Keratinocyte (primary cell): ENCODE measurements around the gene PITPNC1. TPM values are rescaled to one million over a fixed set of nuclear protein-coding genes. Genes with fewer than 3 reads are reported as not detected.

Source experiments
- DNase-seq: peaks from one replicate; pipeline ENCODE4 v3.0.0-alpha.2; 2011; ENCODE audit warnings: low read depth, missing footprints, low spot score
- FAIRE-seq: peaks from 2 replicates; lab custom pipeline; 2011; peaks lifted over from hg19 to GRCh38; lab: Jason Lieb, UNC
- H2AFZ ChIP-seq: 2 replicates; pipeline ENCODE4 v1.6.0; 2012; ENCODE audit warnings: low read length, control low read depth, inconsistent platforms; ENCODE audit not compliant: control insufficient read depth
- H3K27ac ChIP-seq: 2 replicates; pipeline ENCODE4 v1.5.1; 2011; ENCODE audit warnings: low read length; ENCODE audit not compliant: control insufficient read depth, insufficient read depth
- H3K27me3 ChIP-seq: 3 replicates; pipeline ENCODE4 v1.6.0; 2011; ENCODE audit warnings: low read length; ENCODE audit not compliant: control insufficient read depth, insufficient read depth; ENCODE audit errors: extremely low read depth
- H3K36me3 ChIP-seq, 2 experiments: 2 replicates in 1 of 2; 3 replicates in 1 of 2; pipeline ENCODE4 v1.5.1; 2011; ENCODE audit warnings: low read length in 2 of 2, mild to moderate bottlenecking in 1 of 2; ENCODE audit not compliant: control insufficient read depth in 2 of 2, insufficient read depth in 2 of 2; ENCODE audit errors: extremely low read depth in 1 of 2
- H3K4me1 ChIP-seq: 3 replicates; pipeline ENCODE4 v1.5.1; 2011; ENCODE audit warnings: low read length; ENCODE audit not compliant: control insufficient read depth, insufficient read depth; ENCODE audit errors: extremely low read depth
- H3K4me2 ChIP-seq: 3 replicates; pipeline ENCODE4 v1.6.0; 2011; ENCODE audit warnings: low read depth, low read length; ENCODE audit not compliant: control insufficient read depth, insufficient read depth; ENCODE audit errors: extremely low read depth
- H3K4me3 ChIP-seq, 3 experiments: fragments of 200-600 bp in 1 of 3; sonication (generic) in 1 of 3; 2 replicates in 2 of 3; 3 replicates in 1 of 3; pipeline ENCODE4 v1.5.1; 2011 to 2016; ENCODE audit warnings: low read length in 3 of 3, mild to moderate bottlenecking in 3 of 3, control low read depth in 2 of 3, inconsistent platforms in 1 of 3, low read depth in 1 of 3, mixed read lengths in 1 of 3, mixed run types in 1 of 3, moderate library complexity in 1 of 3; ENCODE audit not compliant: control insufficient read depth in 2 of 3, insufficient read depth in 2 of 3; ENCODE audit errors: extremely low read depth in 1 of 3
- H3K79me2 ChIP-seq: 2 replicates; pipeline ENCODE4 v1.6.0; 2012; ENCODE audit warnings: low read length; ENCODE audit not compliant: control insufficient read depth, insufficient read depth
- H3K9ac ChIP-seq: 3 replicates; pipeline ENCODE4 v1.6.0; 2011; ENCODE audit warnings: low read length; ENCODE audit not compliant: control insufficient read depth, insufficient read depth; ENCODE audit errors: extremely low read depth
- H3K9me1 ChIP-seq: 3 replicates; pipeline ENCODE4 v1.6.0; 2011; ENCODE audit warnings: low read length; ENCODE audit not compliant: control insufficient read depth, insufficient read depth; ENCODE audit errors: extremely low read depth
- H3K9me3 ChIP-seq: 2 replicates; pipeline ENCODE4 v1.5.1; 2012; ENCODE audit warnings: low read depth, low read length; ENCODE audit not compliant: control insufficient read depth
- H4K20me1 ChIP-seq: 3 replicates; pipeline ENCODE4 v1.6.0; 2011; ENCODE audit warnings: low read length; ENCODE audit not compliant: control insufficient read depth, insufficient read depth; ENCODE audit errors: extremely low read depth
- EZH2 ChIP-seq: IDR thresholded peaks from one replicate; pipeline ENCODE4 v1.6.1; 2012; ENCODE audit warnings: inconsistent platforms, mild to moderate bottlenecking, low read length, moderate library complexity
- dilution Hi-C: fragments of 300-500 bp; cut with MboI; formaldehyde crosslinking; loops from one replicate; pipeline ENCODE4 v1.7.0; 2020; ENCODE audit warnings: low sequenced_read_pairs; ENCODE audit not compliant: extremely low pct_ligation_motif_present
- polyA plus RNA-seq, 5 experiments: library from polyadenylated mRNA; depleted of rRNA in 3 of 5; stranded (reverse) in 3 of 5; stranded (forward) in 1 of 5; unstranded in 1 of 5; fragments of >200 nt; gene quantifications; 1 replicate in 1 of 5; 2 replicates in 3 of 5; 3 replicates in 1 of 5; pipeline versions ENCODE4 v1.2.1 to v1.2.3, GENCODE V29; 2011 to 2012; ENCODE audit warnings: missing spikeins in 2 of 5, low read depth in 1 of 5, low replicate concordance in 1 of 5
- TF ChIP-seq, protein P1 (sequence below), 3 experiments: IDR thresholded peaks in 1 of 3; conservative IDR thresholded peaks in 1 of 3; optimal IDR thresholded peaks in 1 of 3; 2 replicates in 2 of 3; 3 replicates in 1 of 3; pipeline versions ENCODE3 to v1.5.1; 2011; ENCODE audit warnings: low read length in 3 of 3, mild to moderate bottlenecking in 3 of 3, moderate library complexity in 2 of 3, control low read depth in 1 of 3, inconsistent platforms in 1 of 3; ENCODE audit not compliant: insufficient read depth in 2 of 3; ENCODE audit errors: extremely low read depth in 1 of 3

PITPNC1 gene
- polyA plus RNA-seq, 1 donor (not counting 4 experiments of a cell fraction or from before 2014, with no cell fraction given), result 24.8 TPM

DNA sequence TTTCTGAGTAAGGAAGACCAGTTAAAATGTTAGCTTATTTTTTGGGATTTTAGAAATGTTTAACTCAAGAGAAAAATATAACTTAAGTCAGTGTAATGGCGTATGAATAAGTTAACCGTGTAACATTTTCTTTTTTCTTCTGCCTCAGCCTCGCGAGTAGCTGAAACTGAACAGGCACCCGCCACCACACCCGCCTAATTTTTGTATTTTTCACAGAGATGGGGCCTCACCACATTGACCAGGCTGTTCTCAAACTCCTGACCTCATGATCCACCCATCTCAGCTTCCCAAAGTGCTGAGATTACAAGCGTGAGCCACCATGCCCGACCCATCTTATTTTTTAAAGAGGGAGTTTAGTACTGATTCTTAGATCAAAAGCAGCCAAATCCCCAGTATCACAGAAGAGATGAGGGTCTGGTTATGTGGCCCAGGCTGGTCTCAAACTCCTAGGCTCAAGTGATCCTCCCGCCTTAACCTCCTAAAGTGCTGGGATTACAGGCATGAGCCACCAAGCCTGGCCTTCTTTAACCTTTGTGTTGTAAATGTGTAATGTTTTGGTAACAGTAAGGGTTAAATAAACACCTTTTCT is 16.8 kb downstream of the PITPNC1 start:
- Histone ChIP-seq H3K4me2 (no peak overlapping the region), H3K79me2 (peaks cover 31% of the 10 kb centered on the region), H3K27ac (no peak overlapping the region), H3K9ac (no peak overlapping the region), H3K4me1 (peaks cover 14% of the 10 kb centered on the region), H3K27me3 (no peaks in the 10 kb centered on the region), H3K4me3 (no peak overlapping the region), H3K9me3 (no peaks in the 10 kb centered on the region), H4K20me1 (no peaks in the 10 kb centered on the region), H3K36me3 (no peaks in the 10 kb centered on the region), H2AFZ (no peak overlapping the region), H3K9me1 (no peaks in the 10 kb centered on the region)
- TF ChIP-seq EZH2, result no peak
- TF ChIP-seq, protein P1, sequence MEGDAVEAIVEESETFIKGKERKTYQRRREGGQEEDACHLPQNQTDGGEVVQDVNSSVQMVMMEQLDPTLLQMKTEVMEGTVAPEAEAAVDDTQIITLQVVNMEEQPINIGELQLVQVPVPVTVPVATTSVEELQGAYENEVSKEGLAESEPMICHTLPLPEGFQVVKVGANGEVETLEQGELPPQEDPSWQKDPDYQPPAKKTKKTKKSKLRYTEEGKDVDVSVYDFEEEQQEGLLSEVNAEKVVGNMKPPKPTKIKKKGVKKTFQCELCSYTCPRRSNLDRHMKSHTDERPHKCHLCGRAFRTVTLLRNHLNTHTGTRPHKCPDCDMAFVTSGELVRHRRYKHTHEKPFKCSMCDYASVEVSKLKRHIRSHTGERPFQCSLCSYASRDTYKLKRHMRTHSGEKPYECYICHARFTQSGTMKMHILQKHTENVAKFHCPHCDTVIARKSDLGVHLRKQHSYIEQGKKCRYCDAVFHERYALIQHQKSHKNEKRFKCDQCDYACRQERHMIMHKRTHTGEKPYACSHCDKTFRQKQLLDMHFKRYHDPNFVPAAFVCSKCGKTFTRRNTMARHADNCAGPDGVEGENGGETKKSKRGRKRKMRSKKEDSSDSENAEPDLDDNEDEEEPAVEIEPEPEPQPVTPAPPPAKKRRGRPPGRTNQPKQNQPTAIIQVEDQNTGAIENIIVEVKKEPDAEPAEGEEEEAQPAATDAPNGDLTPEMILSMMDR (optimal IDR thresholded peaks at IDR 0.05 in 1 of 3, IDR thresholded peaks at IDR 0.05 in 1 of 3, conservative IDR thresholded peaks at IDR 0.05 in 1 of 3; ENCODE audit: extremely low read depth in 1 of 3, insufficient read depth in 2 of 3, low read length in 3 of 3), result no peak
- no peak for FAIRE-seq
- dilution Hi-C loops, result no loop called here
- no peak for DNase-seq

DNA sequence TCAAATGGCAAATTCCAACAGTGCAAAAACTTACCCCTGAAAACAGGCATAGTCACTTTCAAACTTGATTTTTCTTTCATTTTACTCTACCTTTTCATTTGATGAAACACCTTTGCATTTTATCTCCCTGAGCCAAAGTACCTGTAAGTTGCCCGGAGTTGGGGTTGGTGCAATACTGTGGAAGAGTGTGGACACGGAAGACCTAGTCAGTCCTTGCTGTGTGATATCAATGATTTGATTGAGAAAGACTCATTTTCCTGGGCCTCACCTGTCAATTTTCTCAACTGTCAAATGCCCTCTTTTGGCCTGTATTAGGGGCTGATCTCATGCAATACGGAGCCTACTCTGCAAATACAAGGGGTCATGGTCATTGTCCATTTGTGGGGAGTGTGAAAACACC is 22.6 kb downstream of the PITPNC1 start:
- Histone ChIP-seq H3K4me3 (no peak overlapping the region), H3K9me3 (no peaks in the 10 kb centered on the region), H2AFZ (no peak overlapping the region), H3K79me2 (peaks cover 43% of the 10 kb centered on the region), H3K9me1 (no peaks in the 10 kb centered on the region), H3K36me3 (no peaks in the 10 kb centered on the region), H3K27ac (no peak overlapping the region), H3K27me3 (no peaks in the 10 kb centered on the region), H4K20me1 (no peaks in the 10 kb centered on the region), H3K4me1 (no peaks in the 10 kb centered on the region), H3K9ac (no peak overlapping the region), H3K4me2 (no peak overlapping the region)
- DNase-seq (no peak), FAIRE-seq (no peak)
- dilution Hi-C loops, result no loop called here
- TF ChIP-seq EZH2, result no peak
- TF ChIP-seq, protein P1 (optimal IDR thresholded peaks at IDR 0.05 in 1 of 3, IDR thresholded peaks at IDR 0.05 in 1 of 3, conservative IDR thresholded peaks at IDR 0.05 in 1 of 3; ENCODE audit: extremely low read depth in 1 of 3, insufficient read depth in 2 of 3, low read length in 3 of 3), result no peak
